GM23248 (cell line): ENCODE results near the gene TJAP1. TPM values are rescaled to one million over a fixed set of nuclear protein-coding genes. Genes with fewer than 3 reads are reported as not detected.

ENCODE experiments used
- DNase-seq: peaks from one replicate; pipeline ENCODE4 v3.0.0-alpha.2; 2015
- H2AFZ ChIP-seq: fragments of 200-600 bp; sonication (generic); 2 replicates; pipeline ENCODE4 v1.6.1; 2016; ENCODE audit warnings: antibody characterized with exemption
- H3F3A ChIP-seq: fragments of 200-600 bp; sonication (generic); 2 replicates; pipeline ENCODE4 v1.6.1; 2016; ENCODE audit warnings: mild to moderate bottlenecking, antibody characterized with exemption, mixed run types; ENCODE audit not compliant: insufficient read depth
- H3K27ac ChIP-seq: fragments of 200-600 bp; sonication (generic); 2 replicates; pipeline ENCODE4 v1.5.1; 2016; ENCODE audit warnings: mild to moderate bottlenecking
- H3K27me3 ChIP-seq: fragments of 200-600 bp; sonication (generic); replicated peaks from 2 replicates; pipeline ENCODE4 v1.6.1; 2016; ENCODE audit warnings: mild to moderate bottlenecking; ENCODE audit not compliant: insufficient read depth
- H3K36me3 ChIP-seq: fragments of 200-600 bp; sonication (generic); 2 replicates; pipeline ENCODE4 v1.6.1; 2016; ENCODE audit warnings: low read depth, mild to moderate bottlenecking
- H3K4me1 ChIP-seq: fragments of 200-600 bp; sonication (generic); 2 replicates; pipeline ENCODE4 v1.6.1; 2016; ENCODE audit warnings: mild to moderate bottlenecking; ENCODE audit not compliant: insufficient read depth
- H3K4me2 ChIP-seq: fragments of 200-600 bp; sonication (generic); one replicate; pipeline ENCODE4 v1.6.1; 2016; ENCODE audit warnings: mild to moderate bottlenecking; ENCODE audit not compliant: unreplicated experiment
- H3K4me3 ChIP-seq: fragments of 200-600 bp; sonication (generic); 2 replicates; pipeline ENCODE4 v1.5.1; 2016; ENCODE audit warnings: mild to moderate bottlenecking
- H3K79me2 ChIP-seq: fragments of 200-600 bp; sonication (generic); 2 replicates; pipeline ENCODE4 v1.6.1; 2016; ENCODE audit warnings: mild to moderate bottlenecking; ENCODE audit not compliant: insufficient read depth
- H3K9ac ChIP-seq: fragments of 200-600 bp; sonication (generic); 2 replicates; pipeline ENCODE4 v1.6.1; 2016; ENCODE audit warnings: mild to moderate bottlenecking
- H3K9me2 ChIP-seq: fragments of 200-600 bp; sonication (generic); 2 replicates; pipeline ENCODE4 v1.6.1; 2016; ENCODE audit warnings: mixed run types, mild to moderate bottlenecking, moderate library complexity; ENCODE audit not compliant: insufficient read depth
- H3K9me3 ChIP-seq: fragments of 200-600 bp; sonication (generic); one replicate; pipeline ENCODE4 v1.6.1; 2017; ENCODE audit warnings: low read depth
- H4K20me1 ChIP-seq: fragments of 200-600 bp; sonication (generic); 2 replicates; pipeline ENCODE4 v1.6.0; 2016; ENCODE audit not compliant: insufficient read depth
- EZH2 ChIP-seq: fragments of 200-600 bp; sonication (generic); IDR thresholded peaks from 2 replicates; pipeline ENCODE4 v1.6.1; 2018; ENCODE audit warnings: antibody characterized with exemption, mild to moderate bottlenecking; ENCODE audit not compliant: insufficient read depth, poor library complexity, severe bottlenecking
- EZH2phosphoT487 ChIP-seq: fragments of 200-600 bp; sonication (generic); IDR thresholded peaks from 2 replicates; pipeline ENCODE4 v1.6.1; 2018; ENCODE audit warnings: antibody characterized with exemption, moderate library complexity, mild to moderate bottlenecking, low read depth; ENCODE audit not compliant: insufficient read depth
- WGBS, 2 experiments: methylation state at CpG; one replicate each; pipeline ENCODE4 v1.1.6; 2015 to 2017; ENCODE audit warnings: low lambda C conversion rate in 2 of 2, low coverage in 1 of 2; ENCODE audit errors: missing lambda C conversion rate in 2 of 2; 5-methylcytosine and 5-hydroxymethylcytosine counted together
- in situ Hi-C: fragments of 300-500 bp; cut with MboI; formaldehyde crosslinking; loops from 2 replicates; pipeline ENCODE4 v1.15.0; 2020
- polyA plus RNA-seq: library from polyadenylated mRNA; unstranded; fragments of >200 nt; fragmentation: Nextera tagmentation; extraction: Ambion mirVana; gene quantifications from 2 replicates; pipeline ENCODE4 v1.2.1, GENCODE V29; 2016
- total RNA-seq: library from RNA; depleted of rRNA; stranded (reverse); fragments of >200 nt; shearing (Covaris generic); gene quantifications from 2 replicates; pipeline ENCODE4 v1.2.3, GENCODE V29; 2014

TJAP1 gene
- total and polyA plus RNA-seq, 2 experiments from 2014 or later = 16.0 to 32.9 TPM

DNA sequence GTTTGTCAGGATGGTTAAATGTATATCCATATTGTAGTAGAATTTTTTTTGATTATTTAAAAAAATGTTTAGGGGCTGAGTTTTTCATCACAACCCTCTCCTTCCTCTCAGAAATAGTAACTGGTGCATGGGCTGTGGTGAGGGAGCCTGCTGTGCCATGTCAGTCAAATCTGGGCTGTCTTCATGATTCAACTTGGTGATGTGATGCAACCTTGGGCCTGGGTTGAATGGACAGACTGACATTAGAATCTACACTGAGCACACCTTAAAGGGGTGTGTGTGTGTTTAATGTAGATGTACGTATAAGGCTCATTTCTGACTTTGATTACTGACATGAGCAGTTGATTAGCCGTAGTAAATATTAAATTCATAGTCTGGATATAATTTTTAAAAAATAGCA lies 3.7 kb downstream of the TJAP1 start:
- Histone ChIP-seq H3K4me2 (peak overlapping the region; percentile 17), H3K9ac (no peak overlapping the region), H3K9me2 (no peaks in the 10 kb centered on the region), H3K27me3 (no peaks in the 10 kb centered on the region), H4K20me1 (no peaks in the 10 kb centered on the region), H3K4me1 (peaks cover 10% of the 10 kb centered on the region), H3K4me3 (no peak overlapping the region), H3K27ac (no peak overlapping the region), H3K36me3 (no peaks in the 10 kb centered on the region), H2AFZ (no peak overlapping the region), H3K9me3 (no peaks in the 10 kb centered on the region), H3F3A (peaks cover 7% of the 10 kb centered on the region; the same call in 1 of the 2 replicates), H3K79me2 (no peaks in the 10 kb centered on the region; the same call in none of the 2 replicates)
- 81 to 91% methylated on average over 2 of the region's 2 CpGs for WGBS, 2 experiments
- TF ChIP-seq EZH2 = no peak
- no peak for TF ChIP-seq EZH2phosphoT487
- no peak for DNase-seq
- in situ Hi-C loops = no loop called here

DNA sequence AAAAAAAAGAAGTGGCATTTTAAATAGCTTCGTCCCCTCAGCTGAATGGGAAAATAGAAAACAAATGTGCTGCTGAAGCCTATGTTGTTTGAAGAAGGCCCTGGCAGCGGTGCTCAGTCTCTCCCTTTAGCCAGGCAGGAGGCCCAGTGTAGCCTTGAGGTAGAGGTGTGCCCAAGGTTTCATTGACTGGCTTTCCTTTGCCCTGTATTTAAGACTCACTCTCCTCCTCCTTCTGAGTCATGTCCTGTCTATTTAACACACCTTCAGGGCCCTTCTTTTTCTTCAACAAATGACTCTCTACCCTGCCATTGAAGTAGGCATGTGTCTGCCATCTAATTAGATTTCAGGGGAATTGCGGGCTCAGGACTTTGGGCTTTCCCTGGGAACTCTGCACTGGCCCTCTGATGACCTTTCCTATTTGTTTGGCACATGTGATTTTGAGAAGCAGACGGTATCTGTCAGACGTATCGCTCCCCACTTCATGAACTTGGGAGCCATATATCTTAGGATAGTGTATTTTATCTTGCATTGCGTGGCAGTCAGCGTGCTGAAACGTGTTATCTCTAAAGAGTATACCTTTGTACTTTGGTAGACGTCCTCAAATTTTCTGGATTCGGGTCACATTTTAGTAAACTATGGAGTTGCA lies 4.3 kb downstream of the TJAP1 start:
- no peaks in the 10 kb centered on the region for H3K27me3 ChIP-seq
- in situ Hi-C loops = no loop called here
- H3K4me1 ChIP-seq = peaks cover 10% of the 10 kb centered on the region
- H3K4me2 ChIP-seq = no peak overlapping the region
- peaks cover 4% of the 10 kb centered on the region; the same call in 1 of the 2 replicates for H3F3A ChIP-seq
- H2AFZ ChIP-seq = no peak overlapping the region
- H3K4me3 ChIP-seq = no peak overlapping the region
- DNase-seq = no peak
- TF ChIP-seq EZH2 = no peak
- no peak for TF ChIP-seq EZH2phosphoT487
- H3K27ac ChIP-seq = no peak overlapping the region
- H3K9me2 ChIP-seq = no peaks in the 10 kb centered on the region
- no peaks in the 10 kb centered on the region for H3K9me3 ChIP-seq
- no peak overlapping the region for H3K9ac ChIP-seq
- no peaks in the 10 kb centered on the region for H3K36me3 ChIP-seq
- H4K20me1 ChIP-seq = no peaks in the 10 kb centered on the region
- WGBS, 2 experiments = 93% methylated on average over 11 of the region's 11 CpGs
- H3K79me2 ChIP-seq = no peaks in the 10 kb centered on the region; the same call in none of the 2 replicates

DNA sequence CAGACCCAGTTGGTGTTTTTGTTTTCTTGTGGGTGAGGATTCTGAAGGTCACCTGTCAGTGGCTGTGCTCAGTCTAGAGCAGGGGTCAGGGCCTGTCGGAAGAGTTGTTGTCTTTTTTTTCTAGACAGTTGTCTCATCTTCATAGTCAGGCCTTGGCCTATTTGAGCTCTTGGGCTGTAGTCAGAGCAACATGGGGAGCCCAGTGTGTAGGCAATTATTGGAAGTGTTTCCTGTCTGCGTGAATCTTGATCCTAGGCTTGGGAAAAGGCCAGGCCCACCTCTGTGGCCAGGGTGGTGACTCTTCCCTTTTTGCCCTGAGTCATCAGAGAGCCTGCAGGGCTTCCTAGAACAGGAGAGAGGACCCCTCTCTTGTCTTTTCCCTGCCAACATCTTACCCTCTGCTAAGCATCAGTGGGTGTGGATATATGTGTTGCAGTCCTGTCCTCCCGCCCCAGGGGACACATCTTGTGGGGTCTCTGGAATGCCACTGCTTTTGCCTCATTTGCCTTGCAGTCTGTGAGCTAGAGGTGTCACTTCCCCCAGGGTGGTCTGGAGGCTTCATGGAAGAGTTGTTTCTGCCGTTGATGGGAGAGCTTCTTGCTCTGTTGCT lies 11.4 kb downstream of the TJAP1 start:
- Histone ChIP-seq H3K9ac (no peak overlapping the region), H3K27me3 (no peaks in the 10 kb centered on the region), H2AFZ (no peak overlapping the region), H3F3A (peaks cover 16% of the 10 kb centered on the region), H3K9me2 (no peaks in the 10 kb centered on the region), H3K4me3 (no peak overlapping the region), H3K4me1 (peaks cover 41% of the 10 kb centered on the region), H4K20me1 (no peaks in the 10 kb centered on the region), H3K27ac (peak overlapping the region; percentile 45), H3K9me3 (no peaks in the 10 kb centered on the region), H3K36me3 (no peaks in the 10 kb centered on the region), H3K79me2 (peaks cover under 1% of the 10 kb centered on the region), H3K4me2 (no peak overlapping the region)
- in situ Hi-C loops = no loop called here
- TF ChIP-seq EZH2phosphoT487 (no peak), EZH2 (no peak)
- WGBS, 2 experiments = 65 to 77% methylated on average over 4 of the region's 4 CpGs
- DNase-seq = peak; percentile 71

DNA sequence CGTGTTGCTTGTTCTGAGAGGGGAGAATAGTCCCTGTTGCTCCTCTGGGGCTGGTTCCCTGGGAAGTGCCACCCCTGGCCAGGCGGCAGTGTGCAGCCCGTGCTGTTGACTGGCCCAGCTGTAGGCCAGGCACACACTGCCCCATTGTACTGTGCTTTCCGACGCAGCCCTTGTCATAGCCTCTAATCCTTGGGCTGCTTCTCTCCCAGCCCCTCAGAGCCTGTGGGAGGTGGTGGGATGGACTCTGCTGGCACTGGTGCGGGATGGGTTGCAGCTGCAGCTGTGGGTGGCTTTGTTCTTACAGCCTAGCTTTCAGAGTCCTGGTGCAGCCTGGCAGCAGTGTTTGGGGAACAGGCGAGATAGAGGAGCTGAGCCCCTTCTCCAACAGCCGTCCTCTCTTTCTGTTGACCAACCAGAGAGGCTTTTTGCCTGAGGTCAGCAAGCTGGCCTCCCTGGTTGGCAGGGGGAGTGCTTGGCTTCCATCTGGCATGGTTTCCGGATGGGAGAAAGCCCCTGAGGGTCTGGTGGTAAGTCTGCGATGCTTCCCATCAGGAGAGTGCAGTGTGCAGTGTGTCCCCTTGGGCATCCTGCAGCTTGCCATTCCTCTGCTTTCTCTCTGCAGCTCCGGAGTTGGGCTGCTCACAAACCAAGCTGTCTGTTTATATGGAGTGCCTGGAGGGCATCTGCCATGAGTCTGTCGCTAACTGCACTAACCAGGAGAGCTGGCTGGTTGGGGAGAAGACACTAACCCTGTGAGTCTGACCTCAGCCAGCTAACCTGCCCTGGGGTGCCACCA lies 12.1 kb downstream of the TJAP1 start:
- Histone ChIP-seq H3K27me3 (no peaks in the 10 kb centered on the region), H4K20me1 (no peaks in the 10 kb centered on the region), H3K4me1 (peaks cover 47% of the 10 kb centered on the region), H3K36me3 (no peaks in the 10 kb centered on the region), H3K9me2 (no peaks in the 10 kb centered on the region), H3K9ac (no peak overlapping the region), H3K4me2 (no peak overlapping the region), H3K4me3 (no peak overlapping the region), H3K79me2 (peaks cover 8% of the 10 kb centered on the region), H3F3A (peaks cover 22% of the 10 kb centered on the region), H3K9me3 (no peaks in the 10 kb centered on the region), H2AFZ (no peak overlapping the region), H3K27ac (no peak overlapping the region)
- 93 to 94% methylated on average over 12 of the region's 12 CpGs for WGBS, 2 experiments
- TF ChIP-seq EZH2phosphoT487 = no peak
- DNase-seq = no peak
- in situ Hi-C loops = no loop called here
